HG03103 (cell line): Measurements from ENCODE around the gene TRIM17.

Source experiments
- ATAC-seq: cut with Tn5 transposase; IDR thresholded peaks from one replicate; pipeline ENCODE4 v1.9.1; 2021; ENCODE audit warnings: low read depth; ENCODE audit not compliant: unreplicated experiment

The TRIM17 gene

GRCh38 chr1:228416217-228416933 is at the start of gene TRIM17:
Gene TRIM17, minus strand, starts transcription at chr1:228416861. Its CDS starts 1,789 bp downstream, at chr1:228415072.
- ATAC-seq, result no peak

GRCh38 chr1:228465571-228466146 is 49.0 kb upstream of the TRIM17 start:
- no peak for ATAC-seq

- ATAC-seq, result no peak
These were observed 48.5 kb upstream of the TRIM17 start for GRCh38 chr1:228465141-228465540.

- peak; percentile 80 for ATAC-seq
These were observed 47.9 kb upstream of the TRIM17 start for GRCh38 chr1:228464487-228464983.

- peak; percentile 57 for ATAC-seq
These were observed 47.1 kb upstream of the TRIM17 start for GRCh38 chr1:228463559-228464455.

GRCh38 chr1:228463009-228463558 is 46.4 kb upstream of the TRIM17 start:
- ATAC-seq, result no peak

GRCh38 chr1:228462560-228462959 is 45.9 kb upstream of the TRIM17 start:
- no peak for ATAC-seq

- no peak for ATAC-seq
These were observed 44.2 kb upstream of the TRIM17 start for GRCh38 chr1:228460821-228461220.

- no peak for ATAC-seq
These were observed 42.7 kb upstream of the TRIM17 start for GRCh38 chr1:228459091-228459993.

- ATAC-seq, result peak; percentile 78
These were observed 40.9 kb upstream of the TRIM17 start for GRCh38 chr1:228457396-228458176.

GRCh38 chr1:228457017-228457395 is 40.3 kb upstream of the TRIM17 start:
- peak; percentile 11 for ATAC-seq

GRCh38 chr1:228456252-228457016 is 39.8 kb upstream of the TRIM17 start:
- ATAC-seq, result no peak

- no peak for ATAC-seq
These were observed 39.1 kb upstream of the TRIM17 start for GRCh38 chr1:228455715-228456114.

- ATAC-seq, result no peak
These were observed 37.6 kb upstream of the TRIM17 start for GRCh38 chr1:228454238-228454637.

GRCh38 chr1:228453614-228454013 is 37.0 kb upstream of the TRIM17 start:
- no peak for ATAC-seq

GRCh38 chr1:228453022-228453560 is 36.4 kb upstream of the TRIM17 start:
- no peak for ATAC-seq

- no peak for ATAC-seq
These were observed 35.7 kb upstream of the TRIM17 start for GRCh38 chr1:228452194-228453021.
